Measurements from ENCODE around the gene DNAH7. TPM values are rescaled to one million over a fixed set of nuclear protein-coding genes. Genes with fewer than 3 reads are reported as not detected.

DNAH7 gene
- total RNA-seq, 1 donor from 2014 or later: 0.06 TPM

DNA sequence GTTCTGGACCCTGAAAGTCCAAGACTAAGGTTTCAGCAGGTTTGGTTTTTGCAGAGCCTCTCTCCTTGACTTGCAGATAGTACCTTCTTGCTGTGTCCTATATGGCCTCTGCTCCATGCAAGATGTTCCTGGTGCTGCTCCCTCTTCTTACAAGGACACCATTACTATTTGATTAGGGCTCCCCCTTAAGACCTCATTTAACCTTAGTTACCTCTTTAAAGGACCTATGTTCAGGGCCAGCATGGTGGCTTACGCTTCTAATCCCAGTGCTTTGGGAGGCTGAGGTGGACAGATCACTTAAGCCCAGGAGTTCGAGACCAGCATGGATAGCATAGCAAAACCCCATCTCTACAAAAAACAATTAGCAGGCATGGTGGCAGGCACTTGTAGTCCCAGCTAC is 232.6 kb downstream of the DNAH7 start:
- TF ChIP-seq, protein P1, sequence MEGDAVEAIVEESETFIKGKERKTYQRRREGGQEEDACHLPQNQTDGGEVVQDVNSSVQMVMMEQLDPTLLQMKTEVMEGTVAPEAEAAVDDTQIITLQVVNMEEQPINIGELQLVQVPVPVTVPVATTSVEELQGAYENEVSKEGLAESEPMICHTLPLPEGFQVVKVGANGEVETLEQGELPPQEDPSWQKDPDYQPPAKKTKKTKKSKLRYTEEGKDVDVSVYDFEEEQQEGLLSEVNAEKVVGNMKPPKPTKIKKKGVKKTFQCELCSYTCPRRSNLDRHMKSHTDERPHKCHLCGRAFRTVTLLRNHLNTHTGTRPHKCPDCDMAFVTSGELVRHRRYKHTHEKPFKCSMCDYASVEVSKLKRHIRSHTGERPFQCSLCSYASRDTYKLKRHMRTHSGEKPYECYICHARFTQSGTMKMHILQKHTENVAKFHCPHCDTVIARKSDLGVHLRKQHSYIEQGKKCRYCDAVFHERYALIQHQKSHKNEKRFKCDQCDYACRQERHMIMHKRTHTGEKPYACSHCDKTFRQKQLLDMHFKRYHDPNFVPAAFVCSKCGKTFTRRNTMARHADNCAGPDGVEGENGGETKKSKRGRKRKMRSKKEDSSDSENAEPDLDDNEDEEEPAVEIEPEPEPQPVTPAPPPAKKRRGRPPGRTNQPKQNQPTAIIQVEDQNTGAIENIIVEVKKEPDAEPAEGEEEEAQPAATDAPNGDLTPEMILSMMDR (conservative IDR thresholded peaks at IDR 0.05; ENCODE audit: low read depth, low read length): no peak
- DNase-seq (ENCODE audit: low read depth): no peak
- H3K4me3 ChIP-seq (ENCODE audit: low read depth, low read length): no peak overlapping the region

DNA sequence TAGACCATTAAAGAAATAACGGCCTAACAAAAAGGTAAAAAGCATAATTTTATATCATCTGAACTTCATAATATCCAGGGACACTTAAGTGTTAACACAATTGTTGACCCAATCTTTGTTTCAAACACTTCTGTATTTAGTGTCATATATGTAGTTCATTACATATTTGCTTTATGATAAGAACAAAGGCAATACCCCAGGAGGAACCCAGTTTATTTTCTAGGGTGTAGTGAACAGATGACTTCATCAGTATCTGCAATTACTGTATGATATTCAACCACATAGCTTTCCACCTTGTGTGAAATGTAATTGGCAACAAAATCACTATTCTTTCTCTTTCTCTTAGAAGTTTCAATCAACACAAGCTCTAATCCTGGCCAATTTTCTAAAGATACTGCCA is 233.8 kb downstream of the DNAH7 start:
- no peak for DNase-seq (ENCODE audit: low read depth)
- TF ChIP-seq, protein P1 (conservative IDR thresholded peaks at IDR 0.05; ENCODE audit: low read depth, low read length): no peak
- no peak overlapping the region for H3K4me3 ChIP-seq (ENCODE audit: low read depth, low read length)

DNA sequence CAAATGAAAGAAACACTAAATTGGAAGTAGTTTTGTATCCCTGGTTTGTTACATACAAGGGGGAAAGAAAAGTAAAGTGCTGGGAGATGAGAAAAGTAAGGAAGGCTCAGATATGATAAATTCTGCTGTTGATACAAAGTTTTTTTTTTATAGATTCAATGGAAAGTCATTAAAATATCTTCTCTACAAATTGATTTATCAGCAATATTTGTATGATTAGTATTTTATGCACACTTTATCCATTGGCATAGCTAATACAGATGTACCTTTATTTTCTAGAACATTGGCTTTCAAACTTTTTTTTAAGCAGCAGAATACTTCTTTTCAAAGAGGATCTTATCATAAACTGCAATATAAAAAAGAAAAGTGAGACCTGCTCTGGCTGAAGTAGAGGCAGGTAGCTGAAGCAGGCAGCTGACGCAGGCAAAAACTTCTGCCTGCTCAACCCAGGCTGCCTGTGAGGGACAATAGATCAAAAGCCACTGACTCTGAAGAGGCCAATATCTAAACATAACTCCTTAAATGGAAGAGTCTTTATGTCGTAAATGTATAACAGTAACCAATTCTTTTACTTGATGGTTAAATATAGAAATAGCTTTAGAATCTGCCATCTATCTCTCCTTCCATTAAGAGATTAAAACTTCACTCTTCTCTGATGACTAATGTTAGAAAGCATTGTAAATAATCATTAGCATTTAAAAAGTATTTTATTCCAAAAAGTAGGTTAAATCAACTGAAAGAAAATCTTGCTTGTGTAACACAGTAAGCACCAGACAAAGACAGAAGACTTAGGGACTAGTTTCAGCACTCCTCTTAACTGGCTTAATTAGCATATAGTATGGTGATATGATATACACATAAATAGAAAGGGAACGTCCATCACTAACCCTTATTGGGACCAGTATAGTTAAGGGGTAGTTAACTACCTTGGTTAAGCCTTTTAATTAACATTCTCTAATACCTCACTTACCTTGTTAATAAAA is 237.4 kb downstream of the DNAH7 start:
- TF ChIP-seq, protein P1 (conservative IDR thresholded peaks at IDR 0.05; ENCODE audit: low read depth, low read length): no peak
- H3K4me3 ChIP-seq (ENCODE audit: low read depth, low read length): no peak overlapping the region
- DNase-seq (ENCODE audit: low read depth): no peak

DNA sequence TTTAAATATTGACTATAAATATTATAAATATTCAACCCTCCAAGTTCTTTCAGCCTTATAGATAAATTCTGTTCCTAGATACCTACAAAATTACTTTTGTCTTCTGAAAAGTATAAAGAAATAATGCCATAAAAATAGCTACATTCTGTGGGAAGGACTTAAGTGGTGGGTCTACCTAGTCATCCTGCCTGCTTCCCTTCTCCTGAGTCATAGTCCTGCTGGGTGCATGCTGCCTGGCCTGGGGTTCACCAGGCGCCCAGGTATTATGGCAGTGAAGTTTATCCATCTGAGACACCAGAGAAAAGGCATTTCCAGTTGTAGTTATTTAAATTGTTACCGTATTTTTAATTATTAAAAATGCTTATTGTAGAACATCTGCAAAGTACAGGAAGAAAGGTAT is 244.2 kb downstream of the DNAH7 start:
- no peak for DNase-seq (ENCODE audit: low read depth)
- no peak overlapping the region for H3K4me3 ChIP-seq (ENCODE audit: low read depth, low read length)
- TF ChIP-seq, protein P1 (conservative IDR thresholded peaks at IDR 0.05; ENCODE audit: low read depth, low read length): no peak

DNA sequence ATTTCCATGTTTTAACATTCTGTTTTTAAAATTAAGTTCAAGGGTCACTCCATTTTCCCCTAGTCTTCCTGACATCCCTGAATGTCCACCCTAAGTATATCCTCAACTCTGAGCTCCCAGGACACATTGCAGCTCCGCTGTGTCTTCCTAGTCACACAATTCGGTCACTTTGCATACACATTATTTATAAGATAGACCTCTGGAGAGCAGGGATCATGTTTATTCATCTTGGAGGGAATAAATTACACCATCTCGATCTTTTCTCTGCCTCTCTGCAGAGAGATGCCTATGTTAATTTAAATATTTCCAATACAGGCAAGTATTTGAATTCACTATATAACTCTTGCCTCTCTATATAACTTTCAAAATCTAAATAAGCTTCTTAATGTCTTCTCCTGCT is 245.4 kb downstream of the DNAH7 start:
- DNase-seq (ENCODE audit: low read depth): no peak
- H3K4me3 ChIP-seq (ENCODE audit: low read depth, low read length): no peak overlapping the region
- TF ChIP-seq, protein P1 (conservative IDR thresholded peaks at IDR 0.05; ENCODE audit: low read depth, low read length): no peak

DNA sequence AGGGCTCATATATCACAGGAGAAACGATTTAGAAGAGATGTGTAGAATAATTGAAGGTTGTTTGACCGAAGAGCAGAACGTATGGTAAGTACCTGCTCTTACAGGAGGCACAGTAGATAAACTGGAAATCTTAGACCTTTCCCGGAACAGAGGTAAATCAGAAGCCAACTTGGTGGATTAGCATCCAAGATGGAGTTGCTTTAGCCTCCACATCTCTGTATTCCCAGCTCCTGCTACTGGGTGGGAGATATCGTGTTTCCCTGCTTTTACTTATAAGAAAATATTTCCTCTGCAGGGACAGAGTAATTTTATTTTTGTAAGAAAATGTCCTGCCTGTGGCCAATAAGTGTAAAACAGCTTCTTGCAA is 247.1 kb downstream of the DNAH7 start:
- no peak for DNase-seq (ENCODE audit: low read depth)
- TF ChIP-seq, protein P1 (conservative IDR thresholded peaks at IDR 0.05; ENCODE audit: low read depth, low read length): no peak
- no peak overlapping the region for H3K4me3 ChIP-seq (ENCODE audit: low read depth, low read length)
